ENCODE measurements around the gene XPO4.

XPO4 gene

GRCh38 chr13:20728579-20729311 is 173.8 kb downstream of the XPO4 start:
- DNase-seq (ENCODE audit: low read depth) = no peak

DNA sequence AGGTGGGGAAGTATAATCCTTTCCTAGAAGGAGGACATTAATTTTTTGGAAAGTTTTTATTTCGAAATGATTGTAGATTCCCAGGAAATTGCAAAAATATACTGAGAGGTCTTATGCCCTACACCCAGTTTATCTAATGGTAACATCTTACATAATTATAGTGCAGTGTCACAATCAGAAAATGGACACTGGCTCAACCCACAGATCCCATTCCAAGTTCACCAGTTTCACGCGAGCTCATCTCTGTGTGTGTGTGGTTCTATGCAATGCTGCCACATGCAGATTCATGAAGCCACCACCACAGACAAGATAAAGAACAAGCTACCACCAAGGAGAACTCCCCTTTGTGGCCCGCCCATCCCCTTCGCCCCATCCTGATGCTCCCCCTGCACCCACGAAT is 174.7 kb downstream of the XPO4 start:
- DNase-seq (ENCODE audit: low read depth) = no peak

Measured in stimulated activated CD8-positive, alpha-beta memory T cell treated with anti-CD3 and anti-CD28 coated beads, Interleukin-7, amount 100 ng/mL, for 24 hours (primary cell).